HepG2 (cell line): ENCODE data around the gene ATP8A2. TPM values are rescaled to one million over a fixed set of nuclear protein-coding genes. Genes with fewer than 3 reads are reported as not detected.

Source experiments
- ATAC-seq: fragments of 200-7000 bp; cut with Tn5 transposase; 3 replicates; pipeline ENCODE4 v1.9.1; 2020; ENCODE audit warnings: mild to moderate bottlenecking, moderate library complexity
- BruUV-seq: library from RNA; stranded (reverse); fragments of 400-500 nt; replicated peaks from 2 replicates; lab custom pipeline; 2021; lab: Mats Ljungman, UMichigan
- CTCF ChIA-PET: fragments of 300-600 bp; formaldehyde crosslinking; extraction: SDS; loops from one replicate; lab custom pipeline; 2021; ENCODE audit warnings: low total read pairs, inconsistent platforms, low intra/inter-chr PET ratio; lab: Yijun Ruan, JAX
- POLR2A ChIA-PET: fragments of 350-600 bp; sonication (Branson Sonifier 250); formaldehyde crosslinking; loops from one replicate; lab custom pipeline; 2020; ENCODE audit warnings: antibody characterized with exemption, inconsistent platforms; lab: Yijun Ruan, JAX
- DNase-seq: peaks from one replicate; pipeline ENCODE4 v3.0.0-alpha.2; 2015; ENCODE audit warnings: low spot score
- FAIRE-seq: peaks from 3 replicates; lab custom pipeline; 2011; peaks lifted over from hg19 to GRCh38; lab: Jason Lieb, UNC
- H2AFZ ChIP-seq: one replicate; pipeline ENCODE4 v1.6.1; 2011; ENCODE audit warnings: low read length, inconsistent platforms
- H3K27ac ChIP-seq: fragments of 300-600 bp; 3 replicates; pipeline ENCODE4 v1.8.0; 2011; ENCODE audit warnings: mixed run types, mild to moderate bottlenecking, mixed read lengths, low read length, inconsistent platforms; ENCODE audit not compliant: insufficient read depth; ENCODE audit errors: extremely low read length
- H3K27me3 ChIP-seq, 2 experiments: fragments of 200-600 bp in 1 of 2; 2 replicates in 1 of 2; 3 replicates in 1 of 2; pipeline versions ENCODE4 v1.6.0 to v1.8.0; 2011; ENCODE audit warnings: low read length in 2 of 2, mild to moderate bottlenecking in 2 of 2, moderate library complexity in 2 of 2, inconsistent platforms in 1 of 2; ENCODE audit not compliant: insufficient read depth in 2 of 2, control insufficient read depth in 1 of 2
- H3K36me3 ChIP-seq, 2 experiments: fragments of 200-600 bp in 1 of 2; replicated peaks in 1 of 2; 2 replicates in 1 of 2; 3 replicates in 1 of 2; pipeline versions ENCODE4 v1.5.1 to v1.8.0; 2011; ENCODE audit warnings: low read length in 2 of 2, inconsistent platforms in 1 of 2; ENCODE audit not compliant: insufficient read depth in 2 of 2, control insufficient read depth in 1 of 2
- H3K4me1 ChIP-seq: 2 replicates; pipeline ENCODE4 v1.5.1; 2012; ENCODE audit warnings: low read length, inconsistent platforms; ENCODE audit not compliant: insufficient read depth
- H3K4me2 ChIP-seq: 2 replicates; pipeline ENCODE4 v1.6.0; 2011; ENCODE audit warnings: low read depth, low read length, inconsistent platforms
- H3K4me3 ChIP-seq, 3 experiments: fragments of 200-600 bp in 1 of 3; sonication (generic), shearing (Covaris generic) in 1 of 3; replicated peaks in 1 of 3; 2 replicates each; pipeline ENCODE4 v1.5.1; 2011 to 2016; ENCODE audit warnings: low read length in 3 of 3, inconsistent platforms in 2 of 3, low read depth in 2 of 3, mild to moderate bottlenecking in 2 of 3, control low read depth in 1 of 3, mixed read lengths in 1 of 3; ENCODE audit not compliant: insufficient read depth in 1 of 3
- H3K79me2 ChIP-seq: one replicate; pipeline ENCODE4 v1.6.1; 2011; ENCODE audit warnings: low read length, inconsistent platforms; ENCODE audit not compliant: insufficient read depth
- H3K9ac ChIP-seq: 2 replicates; pipeline ENCODE4 v1.6.0; 2011; ENCODE audit warnings: mild to moderate bottlenecking, low read depth, low read length, inconsistent platforms; ENCODE audit not compliant: insufficient read depth
- H3K9me3 ChIP-seq: 2 replicates; pipeline ENCODE4 v1.5.1; 2012; ENCODE audit warnings: mild to moderate bottlenecking, low read length
- H4K20me1 ChIP-seq: 2 replicates; pipeline ENCODE4 v1.6.0; 2011; ENCODE audit warnings: inconsistent platforms, mild to moderate bottlenecking, low read length, moderate library complexity; ENCODE audit not compliant: insufficient read depth
- ARID4A ChIP-seq: sonication (generic); formaldehyde crosslinking; IDR thresholded peaks from 2 replicates; pipeline ENCODE4 v1.5.0; 2020; ENCODE audit warnings: mild to moderate bottlenecking, missing genetic modification reagents, borderline replicate concordance
- CEBPG ChIP-seq: IDR thresholded peaks from 2 replicates; pipeline ENCODE4 v1.6.1; 2016
- CREBL2 ChIP-seq: sonication (generic); formaldehyde crosslinking; IDR thresholded peaks from 2 replicates; pipeline ENCODE4 v1.8.1; 2023; ENCODE audit warnings: missing genetic modification reagents, mild to moderate bottlenecking, borderline replicate concordance
- IKZF4 ChIP-seq: sonication (generic); formaldehyde crosslinking; IDR thresholded peaks from 2 replicates; pipeline ENCODE4 v1.5.1; 2020; ENCODE audit warnings: borderline replicate concordance, mild to moderate bottlenecking, low read depth, missing genetic modification reagents; ENCODE audit errors: not compliant biosample characterization
- MAZ ChIP-seq, 2 experiments: sonication (generic) in 1 of 2; formaldehyde crosslinking in 1 of 2; IDR thresholded peaks; 2 replicates each; pipeline versions ENCODE4 v1.5.0 to v1.6.1; 2012 to 2020; ENCODE audit warnings: low read depth in 2 of 2, mild to moderate bottlenecking in 2 of 2, borderline replicate concordance in 1 of 2, improper control_type of control experiment in 1 of 2, low read length in 1 of 2, missing genetic modification reagents in 1 of 2, moderate library complexity in 1 of 2
- PAXIP1 ChIP-seq: sonication (generic); formaldehyde crosslinking; conservative IDR thresholded peaks from 2 replicates; pipeline ENCODE4 v1.4.0; 2020; ENCODE audit warnings: mild to moderate bottlenecking, missing genetic modification reagents, moderate library complexity
- RCOR2 ChIP-seq: IDR thresholded peaks from 2 replicates; pipeline ENCODE4 v1.6.1; 2016; ENCODE audit warnings: missing biosample characterization, missing genetic modification reagents
- SUZ12 ChIP-seq: fragments of 150-350 bp; IDR thresholded peaks from 2 replicates; pipeline ENCODE4 v1.6.1; 2014; ENCODE audit warnings: low read depth, low read length
- TAF15 ChIP-seq: fragments of 200-400 bp; formaldehyde crosslinking; IDR thresholded peaks from one replicate; pipeline ENCODE4 v1.6.1; 2018; ENCODE audit warnings: mild to moderate bottlenecking, low read depth, low read length; ENCODE audit not compliant: poor library complexity, severe bottlenecking
- TBX2 ChIP-seq: sonication (generic); formaldehyde crosslinking; IDR thresholded peaks from 2 replicates; pipeline ENCODE4 v1.5.0; 2020; ENCODE audit warnings: missing genetic modification reagents, mild to moderate bottlenecking, borderline replicate concordance
- ZBTB26 ChIP-seq: IDR thresholded peaks from 2 replicates; pipeline ENCODE4 v1.6.1; 2016; ENCODE audit warnings: missing compliant biosample characterization, missing genetic modification reagents, borderline replicate concordance
- ZEB1 ChIP-seq: IDR thresholded peaks from 2 replicates; pipeline ENCODE4 v1.6.1; 2012; ENCODE audit warnings: mild to moderate bottlenecking, low read depth, inconsistent platforms; ENCODE audit not compliant: insufficient replicate concordance
- ZMYM4 ChIP-seq: sonication (generic); formaldehyde crosslinking; IDR thresholded peaks from 2 replicates; pipeline ENCODE4 v1.8.1; 2023; ENCODE audit warnings: mild to moderate bottlenecking, missing genetic modification reagents
- ZNF224 ChIP-seq: sonication (generic); formaldehyde crosslinking; IDR thresholded peaks from 2 replicates; pipeline ENCODE4 v1.5.0; 2020; ENCODE audit warnings: mild to moderate bottlenecking, missing genetic modification reagents
- ZNF564 ChIP-seq: sonication (generic); formaldehyde crosslinking; IDR thresholded peaks from 2 replicates; pipeline ENCODE4 v1.8.1; 2023; ENCODE audit warnings: mild to moderate bottlenecking, missing genetic modification reagents
- WGBS: methylation state at CpG from one replicate; pipeline ENCODE4 v1.1.6; 2017; ENCODE audit warnings: low lambda C conversion rate; 5-methylcytosine and 5-hydroxymethylcytosine counted together
- in situ Hi-C: cut with HindIII; loops from 2 replicates; pipeline ENCODE4 v1.10.0; 2017; ENCODE audit warnings: low pct_unique_long_range_greater_than_20kb; ENCODE audit not compliant: extremely low pct_ligation_motif_present
- intact Hi-C: fragments of 100-400 bp; cut with micrococcal nuclease; formaldehyde crosslinking; loops from one replicate; pipeline ENCODE4 v1.10.0; 2022; ENCODE audit not compliant: unreplicated experiment
- polyA plus RNA-seq, 8 experiments: library from polyadenylated mRNA; depleted of rRNA in 3 of 8; stranded (reverse) in 7 of 8; unstranded in 1 of 8; fragments of >200 nt; fragmentation: Illumina TruSeq in 4 of 8; extraction: Trizol in 4 of 8; gene quantifications; 2 replicates each; pipeline versions ENCODE4 v1.2.1 to v1.2.3, GENCODE V29; 2011 to 2016; ENCODE audit warnings: low read depth in 4 of 8, missing spikeins in 1 of 8, mixed read lengths in 1 of 8; ENCODE audit not compliant: insufficient read depth in 1 of 8
- total RNA-seq, 5 experiments: library from RNA; depleted of rRNA; stranded (reverse); fragments of >200 nt; fragmentation: Illumina TruSeq; extraction: Trizol; gene quantifications; 2 replicates each; pipeline ENCODE4 v1.2.3, GENCODE V29; 2016; ENCODE audit warnings: low read depth in 1 of 5

ATP8A2 gene
- total and polyA plus RNA-seq, 2 of the 13 experiments (the other 11 are each of a cell fraction or from before 2014, with no cell fraction given), result 0.09 TPM; not detected in 1

GRCh38 chr13:25502031-25502430, 130.3 kb downstream of the ATP8A2 start:
- ATAC-seq (no peak), DNase-seq (no peak), FAIRE-seq (no peak)
- no peak overlapping the region for H3K9ac ChIP-seq
- no peak overlapping the region for H2AFZ ChIP-seq
- no peaks in the 10 kb centered on the region for H3K4me1 ChIP-seq
- H3K27me3 ChIP-seq, result peaks cover 0 to 10% of the 10 kb centered on the region in 2 experiments; a peak in 2 of 5 replicates
- CTCF ChIA-PET, result no interaction called here
- H3K79me2 ChIP-seq, result no peaks in the 10 kb centered on the region
- intact Hi-C loops, result no loop called here
- H3K9me3 ChIP-seq, result no peaks in the 10 kb centered on the region
- no TSS peak for BruUV-seq
- no peak overlapping the region for H3K4me2 ChIP-seq
- POLR2A ChIA-PET, result no interaction called here
- H3K27ac ChIP-seq, result no peak overlapping the region
- H3K36me3 ChIP-seq, result no peaks in the 10 kb centered on the region
- H4K20me1 ChIP-seq, result no peaks in the 10 kb centered on the region
- in situ Hi-C loops, result no loop called here
- H3K4me3 ChIP-seq, result no peak overlapping the region
- whole genome bisulfite sequencing, result 20% methylated on average over 3 of the region's 3 CpGs
- TF ChIP-seq MAZ (IDR thresholded peaks at IDR 0.05; ENCODE audit: borderline replicate concordance, low read depth, low read length) (no peak), MAZ (CRISPR knock-in tag; IDR thresholded peaks at IDR 0.05; ENCODE audit: low read depth) (no peak), TAF15 (no peak), TBX2 (CRISPR knock-in tag) (no peak), CREBL2 (CRISPR knock-in tag) (no peak), ZMYM4 (CRISPR knock-in tag) (no peak), ZBTB26 (CRISPR knock-in tag) (no peak), RCOR2 (no peak), ZEB1 (no peak), PAXIP1 (no peak), SUZ12 (no peak), ARID4A (CRISPR knock-in tag) (no peak), IKZF4 (CRISPR knock-in tag) (no peak), CEBPG (CRISPR knock-in tag) (no peak), ZNF224 (CRISPR knock-in tag) (no peak), ZNF564 (CRISPR knock-in tag) (no peak)
